Measurements from ENCODE around the gene DOCK3. TPM values are rescaled to one million over a fixed set of nuclear protein-coding genes. Genes with fewer than 3 reads are reported as not detected.

The DOCK3 gene
- total RNA-seq, 1 experiment from 2014 or later: 5.6 TPM

GRCh38 chr3:50673931-50674330, 796 bp upstream of the DOCK3 start:
- Mint-ChIP-seq H3K27ac (no peak overlapping the region), H3K27me3 (ENCODE audit: low read depth) (peaks cover 33% of the 10 kb centered on the region)

More at GRCh38 chr3:50673931-50674330, 796 bp upstream of the DOCK3 start:
- CTCF ChIA-PET: interaction anchor here (0.9 to 2.6 kb wide), 6 partner anchors 22 to 427 kb away, joined by 3 to 13 read pairs (median 5); partner anchors contain the start of gene CISH
- POLR2A ChIA-PET: no interaction called here
- H3K9me3 Mint-ChIP-seq: no peaks in the 10 kb centered on the region
- DNase-seq (ENCODE audit: low spot score): peak; percentile 2
- peaks cover 26% of the 10 kb centered on the region for H3K4me1 Mint-ChIP-seq
- ATAC-seq: peak; percentile 16
- no peaks in the 10 kb centered on the region for H3K36me3 Mint-ChIP-seq
- peak overlapping the region; percentile 66 for H3K4me3 Mint-ChIP-seq
- TF ChIP-seq HMGXB4 (CRISPR knock-in tag; IDR thresholded peaks at IDR 0.05) (no peak), FOXP1 (CRISPR knock-in tag; IDR thresholded peaks at IDR 0.05; ENCODE audit: borderline replicate concordance) (no peak), CDX4 (CRISPR knock-in tag; IDR thresholded peaks at IDR 0.05; ENCODE audit: borderline replicate concordance) (no peak), ZNF219 (CRISPR knock-in tag; IDR thresholded peaks at IDR 0.05; ENCODE audit: borderline replicate concordance) (no peak), JAZF1 (CRISPR knock-in tag; IDR thresholded peaks at IDR 0.05) (no peak), ZNF263 (CRISPR knock-in tag; IDR thresholded peaks at IDR 0.05; ENCODE audit: low read depth) (no peak), SMAD4 (CRISPR knock-in tag; IDR thresholded peaks at IDR 0.05) (no peak), ZBTB21 (CRISPR knock-in tag; IDR thresholded peaks at IDR 0.05; ENCODE audit: borderline replicate concordance) (no peak), ARID4B (CRISPR knock-in tag; IDR thresholded peaks at IDR 0.05; ENCODE audit: borderline replicate concordance) (no peak), RELA (CRISPR knock-in tag; IDR thresholded peaks at IDR 0.05; ENCODE audit: borderline replicate concordance) (no peak), CREB1 (CRISPR knock-in tag; IDR thresholded peaks at IDR 0.05) (no peak), ETV6 (CRISPR knock-in tag; IDR thresholded peaks at IDR 0.05) (no peak), GTF2I (CRISPR knock-in tag; conservative IDR thresholded peaks at IDR 0.05) (no peak), NR1H2 (CRISPR knock-in tag; IDR thresholded peaks at IDR 0.05) (no peak), ZBTB43 (CRISPR knock-in tag; IDR thresholded peaks at IDR 0.05) (no peak)
- TF ChIP-seq, protein P1, sequence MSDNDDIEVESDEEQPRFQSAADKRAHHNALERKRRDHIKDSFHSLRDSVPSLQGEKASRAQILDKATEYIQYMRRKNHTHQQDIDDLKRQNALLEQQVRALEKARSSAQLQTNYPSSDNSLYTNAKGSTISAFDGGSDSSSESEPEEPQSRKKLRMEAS (CRISPR knock-in tag; IDR thresholded peaks at IDR 0.05): no peak
- TF ChIP-seq, protein P2, sequence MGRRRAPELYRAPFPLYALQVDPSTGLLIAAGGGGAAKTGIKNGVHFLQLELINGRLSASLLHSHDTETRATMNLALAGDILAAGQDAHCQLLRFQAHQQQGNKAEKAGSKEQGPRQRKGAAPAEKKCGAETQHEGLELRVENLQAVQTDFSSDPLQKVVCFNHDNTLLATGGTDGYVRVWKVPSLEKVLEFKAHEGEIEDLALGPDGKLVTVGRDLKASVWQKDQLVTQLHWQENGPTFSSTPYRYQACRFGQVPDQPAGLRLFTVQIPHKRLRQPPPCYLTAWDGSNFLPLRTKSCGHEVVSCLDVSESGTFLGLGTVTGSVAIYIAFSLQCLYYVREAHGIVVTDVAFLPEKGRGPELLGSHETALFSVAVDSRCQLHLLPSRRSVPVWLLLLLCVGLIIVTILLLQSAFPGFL (CRISPR knock-in tag; IDR thresholded peaks at IDR 0.05; ENCODE audit: borderline replicate concordance): no peak
- TF ChIP-seq, protein P3, sequence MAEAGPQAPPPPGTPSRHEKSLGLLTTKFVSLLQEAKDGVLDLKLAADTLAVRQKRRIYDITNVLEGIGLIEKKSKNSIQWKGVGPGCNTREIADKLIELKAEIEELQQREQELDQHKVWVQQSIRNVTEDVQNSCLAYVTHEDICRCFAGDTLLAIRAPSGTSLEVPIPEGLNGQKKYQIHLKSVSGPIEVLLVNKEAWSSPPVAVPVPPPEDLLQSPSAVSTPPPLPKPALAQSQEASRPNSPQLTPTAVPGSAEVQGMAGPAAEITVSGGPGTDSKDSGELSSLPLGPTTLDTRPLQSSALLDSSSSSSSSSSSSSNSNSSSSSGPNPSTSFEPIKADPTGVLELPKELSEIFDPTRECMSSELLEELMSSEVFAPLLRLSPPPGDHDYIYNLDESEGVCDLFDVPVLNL (CRISPR knock-in tag; IDR thresholded peaks at IDR 0.05; ENCODE audit: borderline replicate concordance, low read depth): no peak

Measured in WTC11 (cell line).